HL-60 (cell line): Measurements from ENCODE around the gene LTB4R.

ENCODE experiments used
- DNase-seq, 2 experiments: peaks; one replicate each; pipeline ENCODE4 v3.0.0-alpha.2; 2010 to 2020; ENCODE audit warnings: low read depth in 1 of 2, low spot score in 1 of 2
- H3K27ac ChIP-seq: fragments of 250-450 bp; sonication (Bioruptor Pico); replicated peaks from 2 replicates; pipeline ENCODE4 v1.5.1; 2020; ENCODE audit warnings: mild to moderate bottlenecking, moderate library complexity
- H3K27me3 ChIP-seq: fragments of 250-450 bp; sonication (Bioruptor Pico); 2 replicates; pipeline ENCODE4 v1.5.1; 2021; ENCODE audit warnings: mild to moderate bottlenecking, moderate library complexity; ENCODE audit not compliant: insufficient read depth, poor library complexity, severe bottlenecking
- H3K4me3 ChIP-seq: replicated peaks from 2 replicates; pipeline ENCODE4 v1.5.1; 2011; ENCODE audit warnings: mild to moderate bottlenecking, control low read depth, low read length; ENCODE audit not compliant: insufficient read depth
- CTCF ChIP-seq: IDR thresholded peaks from one replicate; pipeline ENCODE4 v1.5.1; 2011; ENCODE audit warnings: low read length, control low read depth, inconsistent platforms; ENCODE audit not compliant: insufficient read depth
- GABPA ChIP-seq: IDR thresholded peaks from 2 replicates; pipeline ENCODE4 v1.6.1; 2012; ENCODE audit warnings: low read depth
- POLR2AphosphoS5 ChIP-seq: IDR thresholded peaks from 2 replicates; pipeline ENCODE4 v1.6.1; 2012; ENCODE audit warnings: low read depth
- REST ChIP-seq: IDR thresholded peaks from 2 replicates; pipeline ENCODE4 v1.6.1; 2012; ENCODE audit warnings: low read depth; ENCODE audit not compliant: insufficient replicate concordance
- SPI1 ChIP-seq: IDR thresholded peaks from 2 replicates; pipeline ENCODE4 v1.6.1; 2012; ENCODE audit warnings: low read depth, mild to moderate bottlenecking, borderline replicate concordance

The LTB4R gene

GRCh38 chr14:24321212-24321975 lies 10.1 kb downstream of the LTB4R start:
- no peaks in the 10 kb centered on the region for H3K27me3 ChIP-seq
- TF ChIP-seq SPI1, result no peak
- no peak for TF ChIP-seq GABPA
- no peak for TF ChIP-seq REST
- TF ChIP-seq CTCF, result no peak
- TF ChIP-seq POLR2AphosphoS5, result no peak
- H3K4me3 ChIP-seq, result no peak overlapping the region
- DNase-seq, result no peak
- no peak overlapping the region for H3K27ac ChIP-seq

GRCh38 chr14:24322672-24323071 lies 11.4 kb downstream of the LTB4R start:
- Histone ChIP-seq H3K4me3 (no peak overlapping the region), H3K27me3 (no peaks in the 10 kb centered on the region), H3K27ac (no peak overlapping the region)
- no peak for TF ChIP-seq SPI1
- no peak for TF ChIP-seq POLR2AphosphoS5
- TF ChIP-seq CTCF, result no peak
- no peak for TF ChIP-seq REST
- no peak for TF ChIP-seq GABPA
- DNase-seq, result no peak

DNA sequence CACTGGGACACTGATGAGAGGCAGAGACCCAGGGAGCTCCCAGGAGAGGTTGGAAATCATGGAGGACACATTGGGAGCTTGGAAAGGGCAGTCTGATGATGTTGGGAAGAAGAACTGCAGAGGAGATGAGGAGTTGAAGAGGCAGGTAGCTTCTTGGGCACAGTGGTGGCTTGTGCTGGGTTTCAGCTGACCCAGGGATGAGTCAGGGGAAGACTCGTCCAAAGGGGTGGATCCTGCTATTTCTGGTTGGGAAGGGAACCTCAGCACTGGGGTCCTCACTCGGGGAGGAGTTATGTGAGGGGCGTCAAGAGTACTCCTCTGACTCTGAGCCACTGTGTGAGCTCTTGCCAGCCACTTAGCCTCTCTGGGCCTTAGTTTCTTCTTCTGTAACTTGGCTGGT lies 12.0 kb downstream of the LTB4R start:
- no peak overlapping the region for H3K4me3 ChIP-seq
- H3K27me3 ChIP-seq, result no peaks in the 10 kb centered on the region
- TF ChIP-seq GABPA, result no peak
- TF ChIP-seq REST, result no peak
- no peak for TF ChIP-seq CTCF
- TF ChIP-seq POLR2AphosphoS5, result no peak
- no peak for TF ChIP-seq SPI1
- DNase-seq, result no peak
- no peak overlapping the region for H3K27ac ChIP-seq
